Posterior vena cava (tissue), 2 donors: ENCODE results near the gene OR10G3. TPM values are rescaled to one million over a fixed set of nuclear protein-coding genes. Genes with fewer than 3 reads are reported as not detected.

Source experiments
- total RNA-seq, 2 donors: library from RNA; stranded (reverse); fragmentation: NEBNext Ultra II Directional; extraction: Animal tissue kit (Norgen Biotek cat#: 25700); gene quantifications; one replicate each; pipeline ENCODE4 v1.2.1, GENCODE V29; 2021
- donor health status: DM: yes; HTN: yes; CAD: no.
- donor health status: DM: yes; HTN: yes; CAD: no.

Gene OR10G3
- total RNA-seq, 2 donors from 2014 or later, result not detected

Other genes with a start within 250 kb of the OR10G3 start
- gene SUPT16H, start 196.1 kb downstream of the OR10G3 start, total RNA-seq, result 10 to 100 TPM; 47.9 to 56.5 TPM
- 10 to 100 TPM; 49.7 to 56.3 TPM for gene CHD8, start 124.0 kb downstream of the OR10G3 start, total RNA-seq
- 10 to 100 TPM; 29.2 to 32.3 TPM for gene RAB2B, start 103.1 kb downstream of the OR10G3 start, total RNA-seq
- gene TOX4, start 102.9 kb downstream of the OR10G3 start, total RNA-seq, result 10 to 100 TPM; 56.1 to 67.3 TPM
- 10 to 100 TPM; 26.4 to 29.0 TPM for gene METTL3, start 68.7 kb downstream of the OR10G3 start, total RNA-seq
- 1 to 10 TPM; 6.2 to 7.1 TPM for gene SALL2, start 53.7 kb downstream of the OR10G3 start, total RNA-seq
- gene OR10G2, start 54.9 kb upstream of the OR10G3 start, total RNA-seq, result not detected
- not detected for gene OR4E2, start 73.8 kb upstream of the OR10G3 start, total RNA-seq
- not detected for gene OR4E1, start 93.7 kb upstream of the OR10G3 start, total RNA-seq